HEK293 (cell line): Measurements from ENCODE around the gene ABHD10.

Source experiments
- CTCF ChIA-PET: fragments of 350-600 bp; formaldehyde crosslinking; extraction: SDS; loops from one replicate; lab custom pipeline; 2021; ENCODE audit warnings: antibody characterized with exemption; lab: Yijun Ruan, JAX
- POLR2A ChIA-PET: fragments of 300-600 bp; formaldehyde crosslinking; extraction: SDS; loops from one replicate; lab custom pipeline; 2020; ENCODE audit warnings: antibody characterized with exemption, inconsistent platforms; lab: Yijun Ruan, JAX
- H3K27ac ChIP-seq: fragments of 200-500 bp; sonication (Bioruptor generic); 2 replicates; pipeline ENCODE4 v1.5.1; 2014; ENCODE audit warnings: low read depth, low read length, control low read depth, inconsistent platforms; ENCODE audit errors: extremely low read depth
- H3K36me3 ChIP-seq, 2 experiments: fragments of 200-500 bp in 1 of 2; sonication (Bioruptor generic) in 1 of 2; 1 replicate in 1 of 2; 2 replicates in 1 of 2; pipeline ENCODE4 v1.5.1; 2014 to 2017; ENCODE audit warnings: inconsistent platforms in 2 of 2, low read length in 2 of 2; ENCODE audit not compliant: control insufficient read depth in 2 of 2, insufficient read depth in 1 of 2
- H3K4me1 ChIP-seq: fragments of 200-500 bp; sonication (Bioruptor generic); 2 replicates; pipeline ENCODE4 v1.5.1; 2014; ENCODE audit warnings: mild to moderate bottlenecking, low read length, inconsistent platforms; ENCODE audit not compliant: control insufficient read depth, insufficient read depth
- H3K4me3 ChIP-seq: 2 replicates; pipeline ENCODE4 v1.5.1; 2011; ENCODE audit warnings: low read depth, mild to moderate bottlenecking, control low read depth, low read length, moderate library complexity
- H3K9me3 ChIP-seq: fragments of 200-500 bp; sonication (Bioruptor generic); 2 replicates; pipeline ENCODE4 v1.5.1; 2014; ENCODE audit warnings: low read depth, low read length, inconsistent platforms; ENCODE audit not compliant: control insufficient read depth, insufficient read depth
- GLI4 ChIP-seq: fragments of 450-650 bp; formaldehyde crosslinking; IDR thresholded peaks from 2 replicates; pipeline ENCODE4 v1.5.1; 2016; ENCODE audit warnings: missing biosample characterization, missing genetic modification characterization
- GLIS1 ChIP-seq: fragments of 450-650 bp; formaldehyde crosslinking; IDR thresholded peaks from 2 replicates; pipeline ENCODE4 v1.5.1; 2016; ENCODE audit warnings: missing biosample characterization, missing genetic modification characterization
- KLF1 ChIP-seq: fragments of 450-650 bp; formaldehyde crosslinking; IDR thresholded peaks from 2 replicates; pipeline ENCODE4 v1.5.1; 2016; ENCODE audit warnings: missing biosample characterization, missing genetic modification characterization
- KLF16 ChIP-seq: fragments of 450-650 bp; formaldehyde crosslinking; IDR thresholded peaks from 2 replicates; pipeline ENCODE4 v1.5.1; 2017; ENCODE audit warnings: missing biosample characterization, missing genetic modification characterization
- MEIS1 ChIP-seq: sonication (generic); formaldehyde crosslinking; IDR thresholded peaks from 2 replicates; pipeline ENCODE4 v1.8.1; 2022; ENCODE audit warnings: missing genetic modification reagents, mild to moderate bottlenecking, borderline replicate concordance
- PRDM10 ChIP-seq: fragments of 450-650 bp; formaldehyde crosslinking; IDR thresholded peaks from 2 replicates; pipeline ENCODE4 v1.5.1; 2016; ENCODE audit warnings: missing biosample characterization, missing genetic modification characterization
- SETDB1 ChIP-seq: IDR thresholded peaks from one replicate; pipeline ENCODE4 v1.6.1; 2017; ENCODE audit warnings: mild to moderate bottlenecking, low read length, moderate library complexity, mixed read lengths; ENCODE audit not compliant: insufficient read length
- ZBTB17 ChIP-seq: fragments of 450-650 bp; formaldehyde crosslinking; IDR thresholded peaks from 2 replicates; pipeline ENCODE4 v1.5.1; 2016; ENCODE audit warnings: missing biosample characterization, missing genetic modification characterization
- ZBTB20 ChIP-seq: fragments of 450-650 bp; formaldehyde crosslinking; IDR thresholded peaks from 2 replicates; pipeline ENCODE4 v1.5.1; 2016; ENCODE audit warnings: missing biosample characterization, missing genetic modification characterization
- ZBTB21 ChIP-seq: fragments of 450-650 bp; formaldehyde crosslinking; IDR thresholded peaks from 2 replicates; pipeline ENCODE4 v1.5.1; 2017; ENCODE audit warnings: missing biosample characterization, missing genetic modification characterization
- ZBTB8A ChIP-seq: fragments of 450-650 bp; formaldehyde crosslinking; IDR thresholded peaks from 2 replicates; pipeline ENCODE4 v1.5.1; 2016; ENCODE audit warnings: missing biosample characterization, missing genetic modification characterization
- ZFP3 ChIP-seq: fragments of 450-650 bp; formaldehyde crosslinking; IDR thresholded peaks from 2 replicates; pipeline ENCODE4 v1.5.1; 2016; ENCODE audit warnings: low read depth, missing biosample characterization, missing genetic modification characterization
- ZFP69B ChIP-seq: fragments of 450-650 bp; formaldehyde crosslinking; IDR thresholded peaks from 2 replicates; pipeline ENCODE4 v1.5.1; 2016; ENCODE audit warnings: missing biosample characterization, missing genetic modification characterization
- ZNF239 ChIP-seq: fragments of 450-650 bp; formaldehyde crosslinking; IDR thresholded peaks from 2 replicates; pipeline ENCODE4 v1.5.1; 2016; ENCODE audit warnings: missing biosample characterization, missing genetic modification characterization
- ZNF266 ChIP-seq: fragments of 450-650 bp; formaldehyde crosslinking; IDR thresholded peaks from 2 replicates; pipeline ENCODE4 v1.5.1; 2016; ENCODE audit warnings: missing biosample characterization, missing genetic modification characterization, low read depth
- ZNF274 ChIP-seq, 2 experiments: fragments of 200-500 bp in 1 of 2; fragments of 450-650 bp in 1 of 2; sonication (Bioruptor generic) in 1 of 2; formaldehyde crosslinking in 1 of 2; IDR thresholded peaks; 2 replicates each; pipeline versions ENCODE4 v1.5.1 to v1.6.1; 2014 to 2016; ENCODE audit warnings: borderline replicate concordance in 1 of 2, inconsistent platforms in 1 of 2, low read length in 1 of 2, missing biosample characterization in 1 of 2, missing genetic modification characterization in 1 of 2
- ZNF280D ChIP-seq: fragments of 450-650 bp; formaldehyde crosslinking; IDR thresholded peaks from 2 replicates; pipeline ENCODE4 v1.5.1; 2016; ENCODE audit warnings: missing biosample characterization, missing genetic modification characterization
- ZNF362 ChIP-seq: fragments of 450-650 bp; formaldehyde crosslinking; IDR thresholded peaks from 2 replicates; pipeline ENCODE4 v1.5.1; 2016; ENCODE audit warnings: missing biosample characterization, missing genetic modification characterization
- ZNF366 ChIP-seq: fragments of 450-650 bp; formaldehyde crosslinking; conservative IDR thresholded peaks from 2 replicates; pipeline ENCODE4 v1.5.1; 2016; ENCODE audit warnings: missing biosample characterization, missing genetic modification characterization
- ZNF423 ChIP-seq: fragments of 450-650 bp; formaldehyde crosslinking; IDR thresholded peaks from 2 replicates; pipeline ENCODE4 v1.5.1; 2016; ENCODE audit warnings: missing biosample characterization, missing genetic modification characterization
- ZNF555 ChIP-seq: fragments of 450-650 bp; formaldehyde crosslinking; conservative IDR thresholded peaks from 2 replicates; pipeline ENCODE4 v1.5.1; 2017; ENCODE audit warnings: missing biosample characterization, mild to moderate bottlenecking, missing genetic modification characterization, inconsistent platforms
- ZNF600 ChIP-seq: fragments of 450-650 bp; formaldehyde crosslinking; IDR thresholded peaks from 2 replicates; pipeline ENCODE4 v1.5.1; 2016; ENCODE audit warnings: missing biosample characterization, missing genetic modification characterization
- ZNF624 ChIP-seq: fragments of 450-650 bp; formaldehyde crosslinking; IDR thresholded peaks from 2 replicates; pipeline ENCODE4 v1.5.1; 2017; ENCODE audit warnings: missing biosample characterization, missing genetic modification characterization
- ZNF629 ChIP-seq: fragments of 450-650 bp; formaldehyde crosslinking; IDR thresholded peaks from 2 replicates; pipeline ENCODE4 v1.5.1; 2017; ENCODE audit warnings: missing biosample characterization, missing genetic modification characterization
- ZNF792 ChIP-seq: fragments of 450-650 bp; formaldehyde crosslinking; IDR thresholded peaks from 2 replicates; pipeline ENCODE4 v1.5.1; 2016; ENCODE audit warnings: missing biosample characterization, missing genetic modification characterization
- TF ChIP-seq, protein P1 (sequence below): fragments of 450-650 bp; formaldehyde crosslinking; IDR thresholded peaks from 2 replicates; pipeline ENCODE4 v1.5.1; 2016; ENCODE audit warnings: missing biosample characterization, missing genetic modification characterization

Gene ABHD10

GRCh38 chr3:111967068-111967467, 11.8 kb upstream of the ABHD10 start:
- H3K4me3 ChIP-seq = no peak overlapping the region
- no peaks in the 10 kb centered on the region for H3K9me3 ChIP-seq
- TF ChIP-seq ZNF274 (IDR thresholded peaks at IDR 0.05; ENCODE audit: low read length) (no peak), ZNF274 (tag by site-specific recombination; IDR thresholded peaks at IDR 0.05; ENCODE audit: borderline replicate concordance) (no peak), KLF1 (no peak)
- H3K4me1 ChIP-seq = no peaks in the 10 kb centered on the region
- CTCF ChIA-PET = interaction anchor here (0.6 to 6.0 kb wide), 16 partner anchors 11 to 298 kb away, joined by 3 to 107 read pairs (median 5); partner anchors contain the start of gene ABHD10
- no peak overlapping the region for H3K27ac ChIP-seq
- no peaks in the 10 kb centered on the region for H3K36me3 ChIP-seq
- POLR2A ChIA-PET = interaction anchor here (0.9 to 1.6 kb wide), 2 partner anchors 12 to 249 kb away, joined by 4 to 6 read pairs; partner anchors contain the start of gene ABHD10

DNA sequence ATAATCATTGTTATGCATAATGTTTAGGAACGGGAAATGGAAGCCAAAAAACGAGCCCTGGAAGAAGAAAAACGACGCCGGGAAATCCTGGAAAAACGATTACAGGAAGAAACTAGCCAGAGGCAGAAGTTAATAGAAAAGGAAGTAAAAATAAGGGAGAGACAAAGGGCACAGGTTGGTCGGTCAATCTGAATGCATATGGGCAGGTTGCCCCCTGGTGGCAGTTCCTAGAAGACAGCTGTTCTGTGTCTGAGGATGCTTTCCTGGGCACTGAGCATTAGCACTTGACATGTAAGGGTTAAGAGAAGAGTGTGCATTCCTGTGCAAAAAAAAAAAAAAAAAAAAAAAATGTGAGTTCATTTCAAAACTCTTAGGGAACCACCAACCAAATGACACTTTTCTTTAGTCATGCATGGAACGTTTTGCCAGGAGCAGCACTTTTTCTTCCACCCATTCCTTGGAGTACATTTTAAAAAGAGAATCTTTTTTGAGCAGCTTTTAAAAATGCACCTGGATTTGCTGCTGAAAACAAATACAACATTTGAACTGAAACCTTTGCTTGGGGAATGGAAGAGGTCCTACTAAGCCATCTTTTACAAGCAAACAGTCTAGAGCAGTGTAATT, 11.1 kb upstream of the ABHD10 start:
- no peak overlapping the region for H3K27ac ChIP-seq
- no peak overlapping the region for H3K4me3 ChIP-seq
- ChIA-PET POLR2A (interaction anchor here (0.9 to 1.6 kb wide), 2 partner anchors 11 to 250 kb away, joined by 4 to 6 read pairs; partner anchors contain the start of gene ABHD10), CTCF (interaction anchor here (0.6 to 6.0 kb wide), 33 partner anchors 8 to 1127 kb away, joined by 3 to 107 read pairs (median 4); partner anchors contain the start of gene ABHD10)
- H3K9me3 ChIP-seq = no peaks in the 10 kb centered on the region
- H3K4me1 ChIP-seq = no peaks in the 10 kb centered on the region
- no peaks in the 10 kb centered on the region for H3K36me3 ChIP-seq
- TF ChIP-seq ZNF266 (tag by site-specific recombination) (no peak), ZNF239 (tag by site-specific recombination) (no peak), GLI4 (tag by site-specific recombination) (no peak), ZBTB8A (tag by site-specific recombination) (no peak), ZNF629 (tag by site-specific recombination) (0 out of 2 replicates have a peak, but pooled peaks have one; percentile 21), ZBTB21 (tag by site-specific recombination) (no peak), ZNF792 (tag by site-specific recombination) (no peak), KLF16 (tag by site-specific recombination) (no peak), ZNF423 (tag by site-specific recombination) (no peak), ZNF280D (tag by site-specific recombination) (no peak), PRDM10 (0 out of 2 replicates have a peak, but pooled peaks have one; percentile 10), ZNF624 (tag by site-specific recombination) (no peak), ZNF362 (tag by site-specific recombination) (peak; percentile 60; the same call in 1 of the 2 replicates), ZFP69B (tag by site-specific recombination) (no peak), ZFP3 (tag by site-specific recombination) (no peak), GLIS1 (tag by site-specific recombination) (no peak), ZBTB17 (tag by site-specific recombination) (no peak), MEIS1 (CRISPR knock-in tag) (no peak), ZBTB20 (tag by site-specific recombination) (no peak), SETDB1 (no peak), ZNF366 (tag by site-specific recombination) (peak; percentile 53; the same call in 1 of the 2 replicates), ZNF555 (tag by site-specific recombination) (no peak), ZNF600 (no peak)
- TF ChIP-seq, protein P1, sequence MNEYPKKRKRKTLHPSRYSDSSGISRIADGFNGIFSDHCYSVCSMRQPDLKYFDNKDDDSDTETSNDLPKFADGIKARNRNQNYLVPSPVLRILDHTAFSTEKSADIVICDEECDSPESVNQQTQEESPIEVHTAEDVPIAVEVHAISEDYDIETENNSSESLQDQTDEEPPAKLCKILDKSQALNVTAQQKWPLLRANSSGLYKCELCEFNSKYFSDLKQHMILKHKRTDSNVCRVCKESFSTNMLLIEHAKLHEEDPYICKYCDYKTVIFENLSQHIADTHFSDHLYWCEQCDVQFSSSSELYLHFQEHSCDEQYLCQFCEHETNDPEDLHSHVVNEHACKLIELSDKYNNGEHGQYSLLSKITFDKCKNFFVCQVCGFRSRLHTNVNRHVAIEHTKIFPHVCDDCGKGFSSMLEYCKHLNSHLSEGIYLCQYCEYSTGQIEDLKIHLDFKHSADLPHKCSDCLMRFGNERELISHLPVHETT (tag by site-specific recombination) = no peak
